HG03432 (cell line): ENCODE measurements around the gene CRACR2A.
A peak's percentile ranks its signal among the peaks of the same experiment; 100 is the strongest.

Source experiments
- ATAC-seq: cut with Tn5 transposase; IDR thresholded peaks from one replicate; pipeline ENCODE4 v1.9.1; 2021; ENCODE audit warnings: mild to moderate bottlenecking, moderate library complexity; ENCODE audit not compliant: unreplicated experiment

The CRACR2A gene, protein sequence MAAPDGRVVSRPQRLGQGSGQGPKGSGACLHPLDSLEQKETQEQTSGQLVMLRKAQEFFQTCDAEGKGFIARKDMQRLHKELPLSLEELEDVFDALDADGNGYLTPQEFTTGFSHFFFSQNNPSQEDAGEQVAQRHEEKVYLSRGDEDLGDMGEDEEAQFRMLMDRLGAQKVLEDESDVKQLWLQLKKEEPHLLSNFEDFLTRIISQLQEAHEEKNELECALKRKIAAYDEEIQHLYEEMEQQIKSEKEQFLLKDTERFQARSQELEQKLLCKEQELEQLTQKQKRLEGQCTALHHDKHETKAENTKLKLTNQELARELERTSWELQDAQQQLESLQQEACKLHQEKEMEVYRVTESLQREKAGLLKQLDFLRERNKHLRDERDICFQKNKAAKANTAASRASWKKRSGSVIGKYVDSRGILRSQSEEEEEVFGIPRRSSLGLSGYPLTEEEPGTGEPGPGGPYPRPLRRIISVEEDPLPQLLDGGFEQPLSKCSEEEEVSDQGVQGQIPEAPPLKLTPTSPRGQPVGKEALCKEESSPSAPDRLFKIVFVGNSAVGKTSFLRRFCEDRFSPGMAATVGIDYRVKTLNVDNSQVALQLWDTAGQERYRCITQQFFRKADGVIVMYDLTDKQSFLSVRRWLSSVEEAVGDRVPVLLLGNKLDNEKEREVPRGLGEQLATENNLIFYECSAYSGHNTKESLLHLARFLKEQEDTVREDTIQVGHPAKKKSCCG

DNA sequence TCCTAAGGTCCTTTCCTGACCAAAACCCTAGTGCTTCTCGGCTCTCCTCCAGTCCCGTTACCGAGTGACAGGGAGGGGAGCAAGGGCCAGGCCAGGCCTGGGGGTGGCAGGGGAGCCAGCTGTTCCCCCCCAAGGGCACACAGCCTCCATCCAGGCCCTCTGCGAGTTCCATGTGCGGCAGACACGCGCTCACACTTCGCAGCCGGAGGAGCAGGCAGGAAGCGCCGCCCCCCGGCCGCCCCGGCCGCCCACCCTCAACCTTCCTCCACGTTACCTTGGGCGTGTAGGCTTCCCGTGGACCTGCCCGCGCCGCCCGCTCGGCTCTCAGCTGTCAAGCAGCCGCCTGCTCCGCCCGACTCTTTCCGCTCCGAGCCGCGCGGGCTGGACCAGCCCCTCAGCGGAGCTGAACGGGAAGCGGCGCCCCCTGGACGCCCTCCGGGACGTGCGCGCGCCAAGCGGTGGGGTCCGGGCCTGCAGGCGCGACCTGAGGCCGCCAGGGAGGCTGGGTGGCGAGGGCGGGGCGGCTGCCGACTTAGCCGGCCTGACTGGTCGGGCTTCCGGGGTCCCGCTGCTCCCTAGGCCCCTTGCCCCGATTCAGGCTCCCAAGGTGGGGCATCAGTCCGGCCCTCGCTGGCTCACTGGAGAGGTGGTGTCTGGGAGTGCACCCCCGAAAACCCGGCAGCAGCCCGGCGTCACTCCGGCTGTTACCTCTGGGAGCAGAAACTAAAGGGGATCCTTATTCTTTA lies at the start of gene CRACR2A:
Gene CRACR2A, minus strand, starts transcription at position 369 of the 746 bp plus-strand sequence. CDS start 56,110 bp downstream, outside the sequence.
- peak; percentile 89 for ATAC-seq

DNA sequence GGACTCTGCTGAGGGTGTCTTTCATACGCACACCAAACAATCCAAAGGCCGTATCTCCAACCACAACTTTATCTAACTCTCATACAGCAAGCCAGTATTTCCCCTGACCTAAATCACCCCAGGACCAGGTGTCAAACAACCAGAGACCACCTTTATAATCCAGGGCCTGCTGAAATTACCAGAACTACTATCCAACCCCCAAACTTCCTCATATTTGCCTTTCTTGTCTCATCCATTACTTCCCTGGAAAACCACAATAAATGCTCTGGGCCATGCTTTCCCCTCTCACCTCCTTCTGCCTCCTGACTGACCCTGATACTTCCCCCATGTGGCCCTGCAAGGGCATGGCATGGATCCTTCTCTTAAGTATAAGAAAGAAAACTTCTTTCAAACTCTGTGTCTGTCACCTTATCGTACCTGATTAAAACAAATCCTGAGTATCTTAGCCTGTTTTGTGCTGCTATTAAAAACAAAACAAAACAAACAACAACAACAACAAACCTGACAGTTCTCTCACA lies 44.7 kb upstream of the CRACR2A start:
- ATAC-seq = no peak

DNA sequence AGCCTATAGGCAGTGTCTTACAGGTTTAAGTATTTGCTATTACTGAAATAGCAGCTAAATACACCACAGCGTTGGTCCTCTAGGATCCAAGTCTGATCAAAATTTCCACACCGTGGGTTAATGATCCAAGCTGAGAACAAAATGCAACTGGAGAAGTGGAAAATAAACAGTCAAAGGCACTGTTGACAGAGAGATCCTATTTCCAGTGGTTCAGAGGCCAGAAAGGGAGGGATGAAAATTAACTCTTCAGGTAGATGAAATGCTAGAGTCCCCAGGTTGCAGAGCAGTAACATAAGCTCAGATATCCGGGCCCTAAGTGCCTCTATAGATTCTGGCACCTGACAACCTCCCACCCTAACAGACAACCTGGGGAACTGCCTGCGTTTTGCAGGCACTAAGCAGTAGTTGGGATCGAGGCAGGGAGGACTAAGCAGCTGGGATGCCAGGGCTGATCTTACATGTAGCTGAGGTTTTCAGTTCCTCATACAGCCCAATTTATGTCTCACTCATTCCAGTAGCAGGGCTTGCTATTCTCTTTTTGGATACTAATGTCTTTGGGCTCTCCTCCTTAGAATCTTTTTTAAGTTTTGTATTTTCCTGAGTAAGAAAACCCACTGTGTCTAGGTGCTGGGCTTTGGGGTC lies 42.7 kb upstream of the CRACR2A start:
- ATAC-seq = no peak

DNA sequence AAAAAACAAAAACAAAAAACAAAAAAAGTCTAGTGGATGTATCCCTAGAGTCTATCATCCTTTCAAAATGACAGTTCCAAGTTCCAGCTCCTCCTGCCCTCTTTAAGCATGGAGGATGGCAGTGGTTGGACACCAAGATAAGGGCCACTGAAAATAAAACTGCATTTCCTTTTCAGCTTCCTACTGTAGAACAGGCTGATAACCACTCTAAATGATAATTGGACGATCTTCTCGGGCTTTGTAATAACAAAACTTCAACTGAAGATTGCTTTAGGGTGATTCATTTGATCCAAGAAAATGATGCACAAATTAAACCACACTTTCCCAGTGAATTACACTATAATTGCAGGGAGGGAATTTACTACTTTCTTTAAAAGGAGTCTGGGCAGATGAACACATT lies 42.2 kb upstream of the CRACR2A start:
- ATAC-seq = no peak

DNA sequence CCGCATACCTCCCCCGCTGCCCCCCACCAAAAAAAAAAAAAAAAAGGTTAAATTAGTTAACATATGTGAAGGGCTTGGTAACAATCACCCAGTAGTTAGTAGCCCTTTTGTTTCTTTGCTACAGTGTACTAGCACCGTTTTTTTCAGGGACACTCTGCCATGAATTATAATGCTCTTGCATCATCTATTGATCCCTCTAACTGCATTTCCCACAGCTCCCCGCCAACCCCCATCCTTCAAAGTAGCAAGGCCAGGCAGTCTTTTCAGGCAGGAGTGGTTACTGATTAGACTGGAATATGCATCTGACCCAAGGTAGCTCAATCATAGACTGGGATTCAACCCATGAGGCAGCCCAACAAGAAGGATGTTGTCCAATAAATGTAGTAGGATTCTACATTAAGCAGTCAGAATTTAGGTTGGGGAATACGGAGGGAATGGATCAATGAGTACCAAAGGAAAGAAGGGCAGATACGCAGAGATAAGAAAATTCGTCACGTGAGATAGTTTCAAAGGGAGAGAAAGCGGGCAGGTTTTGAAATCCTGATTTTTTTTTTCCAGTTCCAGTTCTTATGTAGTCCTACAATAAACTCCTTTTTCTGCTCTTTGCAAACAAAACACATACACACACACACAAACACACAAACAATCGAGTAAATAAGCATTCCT lies 39.8 kb upstream of the CRACR2A start:
- no peak for ATAC-seq

DNA sequence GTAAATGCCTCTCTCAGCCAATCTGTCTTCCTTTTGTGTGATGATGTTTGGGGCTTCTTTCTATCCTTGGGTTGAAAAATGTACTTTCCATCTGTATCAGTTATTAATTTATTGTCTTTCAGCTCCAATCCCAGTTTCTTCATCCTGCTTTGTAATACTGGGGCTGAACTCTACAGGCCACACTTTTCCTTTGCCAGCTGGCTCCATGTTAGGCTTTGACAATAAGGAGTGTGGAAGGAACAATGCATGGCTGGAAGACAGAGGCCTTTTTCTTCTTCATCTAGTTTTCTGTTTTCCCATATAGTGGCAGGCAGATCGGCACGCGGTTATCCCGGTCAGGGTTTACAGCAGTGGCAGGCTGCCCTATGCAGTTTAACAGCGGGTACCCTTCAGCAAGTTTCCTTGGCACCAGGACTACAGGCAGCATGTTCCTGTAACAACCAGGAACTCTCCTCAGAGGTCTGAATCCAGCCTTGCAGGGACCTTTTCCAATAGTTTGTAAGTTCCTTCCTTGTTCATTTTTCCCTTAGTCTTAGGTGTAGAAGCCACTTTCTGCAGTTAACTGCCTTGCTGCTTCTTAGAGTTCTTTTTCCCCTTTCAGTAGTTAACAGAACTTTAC lies 38.5 kb upstream of the CRACR2A start:
- ATAC-seq = no peak

DNA sequence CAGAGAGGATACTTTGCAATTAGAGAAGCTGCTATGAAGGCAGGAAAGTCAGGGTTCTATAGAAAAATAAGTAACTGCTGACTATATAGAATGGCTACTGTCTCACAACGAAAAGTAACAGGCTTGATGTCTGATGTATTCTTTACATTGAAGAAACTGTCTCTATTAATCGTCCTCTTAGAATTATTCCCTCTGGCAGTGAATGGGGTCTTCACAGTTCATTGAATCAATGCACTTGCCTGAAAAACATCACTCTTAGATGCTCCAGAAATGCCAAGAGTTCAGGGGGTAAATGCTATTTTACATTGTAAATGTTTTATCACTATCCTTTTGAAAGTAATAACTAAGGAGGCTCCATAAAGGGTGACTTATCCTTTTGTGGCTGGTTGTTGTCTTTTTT lies 37.7 kb upstream of the CRACR2A start:
- no peak for ATAC-seq

DNA sequence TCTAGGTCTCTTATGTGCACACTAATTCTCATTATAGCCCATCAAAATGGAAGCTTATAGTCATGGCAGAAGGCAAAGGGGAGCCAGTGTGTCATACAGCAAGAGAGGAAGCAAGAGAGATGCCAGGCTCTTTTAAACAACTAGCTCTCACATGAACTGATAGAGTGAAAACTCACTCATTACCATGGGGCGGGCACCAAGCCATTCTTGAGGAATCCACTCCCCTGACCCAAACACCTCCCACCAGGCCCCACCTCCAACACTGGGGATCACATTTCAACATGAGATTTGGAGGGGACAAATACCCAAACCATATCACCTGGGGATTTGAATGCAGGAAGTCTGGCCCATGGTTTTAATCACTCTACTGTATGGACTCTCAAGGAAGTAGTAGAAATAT lies 36.9 kb upstream of the CRACR2A start:
- ATAC-seq = no peak

DNA sequence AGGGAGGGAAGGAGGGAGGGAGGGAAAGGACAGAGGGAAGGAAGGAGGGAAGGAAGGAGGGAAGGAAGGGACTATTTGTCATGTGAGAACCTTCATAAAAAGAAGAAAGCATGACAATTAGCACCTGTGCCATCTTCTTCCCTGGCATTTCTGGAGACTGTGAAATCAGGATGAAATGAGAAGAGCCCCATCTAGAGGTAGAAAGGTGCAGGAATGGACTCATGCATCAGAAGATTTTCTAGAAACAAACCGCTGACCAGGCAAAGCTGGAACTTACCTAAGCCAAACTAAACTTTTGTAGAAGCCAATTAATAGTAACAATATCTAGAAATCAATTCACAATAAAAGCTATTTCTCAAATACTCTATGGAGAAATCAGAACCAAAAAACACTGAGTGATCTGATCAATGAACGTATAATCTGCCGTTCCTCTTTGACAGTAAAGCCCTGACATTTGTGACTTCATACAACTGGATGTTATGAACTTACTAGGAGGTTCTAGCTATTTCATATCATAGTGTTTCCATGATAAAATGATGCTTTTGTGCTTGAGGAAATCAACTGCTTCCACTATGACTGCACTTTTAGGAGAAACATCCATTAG lies 24.4 kb upstream of the CRACR2A start:
- no peak for ATAC-seq

DNA sequence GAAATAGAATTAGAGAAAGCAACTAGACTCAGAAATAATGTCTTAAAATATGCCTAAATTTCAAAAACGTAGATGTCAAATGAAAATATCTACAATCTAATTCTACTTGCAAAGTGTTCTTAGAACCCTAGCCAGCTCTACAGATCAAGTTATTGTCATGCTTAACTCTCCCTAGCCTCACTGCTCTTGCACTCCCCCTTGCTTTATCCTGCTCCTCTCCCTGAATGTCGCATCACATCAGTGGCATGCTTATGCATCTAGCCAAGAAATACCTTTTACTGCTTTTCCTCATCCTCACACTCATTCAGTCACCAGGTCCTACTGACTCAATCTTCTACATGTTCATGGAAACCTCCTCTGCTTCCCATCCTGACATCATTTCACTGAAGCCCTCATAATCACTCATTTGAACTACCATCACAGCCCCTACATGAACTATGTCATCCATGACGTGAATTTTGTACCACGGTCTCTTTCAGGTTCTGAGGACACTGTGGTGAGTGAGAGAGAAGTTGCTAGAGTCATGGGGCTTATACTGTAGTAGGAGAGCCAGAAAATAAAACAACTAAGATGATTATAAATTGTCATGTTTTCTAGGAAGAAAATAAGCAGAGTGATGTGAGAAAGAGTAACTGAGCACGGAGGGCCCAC lies 22.6 kb upstream of the CRACR2A start:
- no peak for ATAC-seq

DNA sequence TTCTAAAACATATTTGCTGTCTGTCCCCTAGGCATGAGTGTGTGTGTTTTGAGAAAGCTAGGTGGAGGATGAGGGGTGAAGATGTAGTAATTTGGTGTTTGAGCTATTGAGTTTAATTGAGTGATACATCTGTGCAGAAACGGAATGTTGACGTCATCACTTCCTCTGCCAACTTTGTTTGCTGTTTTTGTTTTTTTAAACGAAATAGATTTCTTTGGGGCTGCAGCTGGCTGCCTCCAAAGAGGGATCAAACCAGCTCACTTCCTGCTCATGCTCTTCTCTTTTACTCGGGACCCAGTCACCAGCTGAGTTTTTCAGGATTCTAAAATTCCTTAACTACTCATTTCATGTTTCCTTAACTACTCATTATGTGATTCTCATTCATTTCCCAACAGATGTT lies 19.5 kb upstream of the CRACR2A start:
- ATAC-seq = no peak

DNA sequence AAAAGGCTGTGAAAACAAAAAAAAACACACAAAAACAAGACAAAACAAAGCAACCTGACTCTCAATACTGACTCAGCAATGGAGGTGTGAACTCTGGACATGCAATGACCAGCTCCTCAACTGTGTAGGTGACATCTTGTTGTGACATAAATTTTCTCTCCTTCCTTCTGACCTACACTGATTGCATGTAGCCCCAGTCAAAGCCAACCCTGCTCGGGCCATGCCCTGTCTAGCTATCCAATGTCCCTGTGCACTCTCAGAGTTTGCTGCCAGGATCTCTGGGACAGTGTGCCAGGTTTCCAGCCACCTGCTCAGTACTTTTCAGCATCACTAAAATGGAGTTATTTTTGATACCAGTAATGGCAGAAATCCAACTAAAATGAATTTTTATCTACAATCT lies 18.9 kb upstream of the CRACR2A start:
- no peak for ATAC-seq

DNA sequence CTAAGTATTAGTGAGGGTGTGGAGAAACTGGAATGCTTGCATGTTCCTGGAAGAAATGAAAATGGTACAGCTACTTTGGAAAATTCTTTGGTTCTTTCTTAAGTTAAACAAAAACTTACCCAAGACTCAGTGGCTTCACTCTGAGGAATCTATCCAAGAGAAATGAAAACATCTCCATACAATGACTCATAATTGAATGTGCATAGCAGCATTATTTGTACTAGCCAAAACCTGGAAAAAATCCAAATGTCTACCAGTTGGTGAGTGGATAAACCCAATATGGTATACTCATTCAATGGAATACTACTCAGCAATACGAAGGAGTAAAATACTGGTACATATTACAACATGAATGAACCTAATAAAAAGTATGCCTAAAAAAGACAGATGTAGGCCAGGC lies 18.0 kb upstream of the CRACR2A start:
- ATAC-seq = no peak

DNA sequence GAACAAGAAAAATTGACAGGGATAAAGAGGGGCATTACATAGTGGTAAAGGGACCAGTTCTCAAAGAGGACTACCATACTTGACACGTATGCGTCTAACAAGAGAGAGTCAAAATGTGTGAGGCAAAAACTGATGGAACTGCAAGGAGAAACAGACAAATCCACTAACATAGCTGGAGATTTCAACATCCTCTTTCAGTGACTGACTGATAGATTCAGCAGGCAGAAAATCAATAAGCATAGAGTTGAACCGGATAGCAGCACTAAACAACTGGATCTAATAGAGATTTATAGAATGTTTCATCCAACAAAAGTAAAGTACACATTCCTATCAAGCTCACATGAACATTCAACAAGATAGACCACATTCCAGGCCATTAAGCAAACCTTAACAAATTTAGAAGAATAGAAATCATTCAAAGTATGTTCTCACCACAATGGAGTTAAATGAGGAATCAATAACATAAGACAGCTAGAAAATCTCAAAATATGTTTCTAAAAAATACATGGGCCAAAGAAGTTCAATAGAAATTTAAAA lies 16.1 kb upstream of the CRACR2A start:
- ATAC-seq = no peak

DNA sequence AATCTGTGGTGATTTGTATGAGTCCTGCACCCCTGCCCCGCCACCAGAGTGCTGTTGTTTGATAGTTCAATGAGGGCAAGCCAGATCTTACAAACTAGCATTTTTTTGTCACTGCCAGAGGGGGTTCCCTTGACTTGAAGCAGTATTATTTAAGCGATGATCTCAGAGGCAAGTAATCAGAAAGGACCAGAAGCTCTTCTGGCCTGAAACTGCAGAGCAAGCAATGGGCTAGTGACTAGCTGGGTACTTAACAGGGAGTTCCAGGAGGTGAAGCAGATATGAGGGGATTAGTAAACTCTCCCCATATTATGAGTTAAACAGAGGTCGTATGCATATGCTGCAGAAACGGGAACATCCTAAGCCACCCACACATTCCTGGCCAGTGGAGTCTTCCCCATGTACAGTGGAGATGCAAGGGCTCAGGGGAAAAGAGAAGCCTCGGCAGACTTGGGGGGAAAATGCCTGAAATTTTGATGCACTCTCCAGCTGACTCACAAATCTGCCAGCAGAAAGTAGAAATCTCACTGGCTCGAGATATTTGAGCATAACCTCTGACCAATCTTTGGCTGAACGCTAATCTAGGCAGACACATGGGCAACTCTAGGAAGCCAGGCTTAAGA lies 8.3 kb upstream of the CRACR2A start:
- ATAC-seq = no peak

DNA sequence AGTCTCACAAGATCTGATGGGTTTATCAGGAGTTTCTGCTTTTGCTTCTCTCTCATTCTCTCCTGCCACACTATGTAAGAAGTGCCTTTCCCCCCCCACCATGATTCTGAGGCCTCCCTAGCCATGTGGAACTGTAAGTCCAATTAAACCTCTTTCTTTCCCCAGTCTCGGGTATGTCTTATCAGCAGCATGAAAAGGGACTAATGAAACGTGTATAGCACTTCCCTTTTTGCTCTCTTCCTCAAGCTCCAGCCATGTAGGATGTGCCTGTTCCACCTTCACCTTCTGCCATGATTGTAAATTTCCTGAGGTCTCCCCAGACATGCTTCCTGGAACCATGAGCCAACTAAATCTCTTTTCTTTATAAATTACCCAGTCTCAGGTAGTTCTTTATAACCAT lies 7.0 kb upstream of the CRACR2A start:
- ATAC-seq = no peak

DNA sequence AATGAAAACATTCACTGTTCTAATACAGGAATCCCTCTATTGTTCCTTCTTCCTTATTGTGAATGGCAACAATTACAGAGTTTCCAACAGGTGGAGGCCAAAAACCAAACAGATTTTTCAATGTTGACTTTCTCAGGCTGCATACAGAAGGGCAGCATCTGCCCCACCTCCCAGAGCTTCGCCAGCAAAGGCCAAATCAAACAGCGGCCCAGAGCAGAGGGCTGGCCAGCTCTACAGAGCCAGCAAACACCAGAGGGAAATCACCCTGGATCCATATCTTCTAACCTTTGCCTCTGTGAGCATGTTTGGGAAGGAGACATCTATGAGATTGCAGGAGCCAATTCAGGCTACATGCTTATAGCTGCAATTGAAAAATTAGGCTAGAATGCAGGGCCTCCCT lies 4.4 kb upstream of the CRACR2A start:
- no peak for ATAC-seq

DNA sequence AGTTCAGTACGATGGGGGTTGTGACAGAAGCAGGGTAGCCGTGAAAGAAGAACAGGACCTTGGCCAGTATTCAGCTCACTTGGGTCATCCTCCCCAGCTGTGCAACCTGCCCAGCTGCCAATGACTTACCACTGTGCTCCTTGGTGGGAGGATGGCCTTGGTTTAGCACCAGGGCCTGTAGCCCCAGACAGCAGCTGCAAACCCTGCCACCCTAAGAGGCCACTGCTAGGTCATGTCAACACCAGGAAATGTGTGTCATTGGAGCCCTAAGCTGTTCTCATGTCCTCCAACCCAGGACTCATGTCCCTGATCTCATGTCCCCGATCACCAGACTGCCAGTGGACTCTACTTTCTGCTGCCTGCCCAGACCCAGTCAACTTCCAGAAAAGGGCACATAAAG lies 3.0 kb upstream of the CRACR2A start:
- ATAC-seq = no peak
